Neutrophil (primary cell): ENCODE data around the gene ABCA3.
"Not testable (repeated sequence)": the region's sequence is repeated elsewhere in the genome, so short reads cannot be mapped to it uniquely, and the experiment has no call there.

Experiments used
- H3K27ac ChIP-seq: fragments of 200-600 bp; sonication (generic); 2 replicates; pipeline ENCODE4 v1.5.1; 2016; ENCODE audit warnings: mild to moderate bottlenecking, moderate library complexity
- H3K27me3 ChIP-seq: fragments of 200-600 bp; sonication (generic); 2 replicates; pipeline ENCODE4 v1.6.0; 2016; ENCODE audit warnings: mild to moderate bottlenecking
- H3K36me3 ChIP-seq: fragments of 200-600 bp; sonication (generic); 2 replicates; pipeline ENCODE4 v1.5.1; 2017
- H3K4me1 ChIP-seq, 2 experiments: fragments of 200-600 bp in 1 of 2; sonication (generic) in 1 of 2; 1 replicate in 1 of 2; 2 replicates in 1 of 2; pipeline versions ENCODE4 v1.5.1 to v1.6.1; 2013 to 2016; ENCODE audit warnings: low read depth in 1 of 2, low read length in 1 of 2, mild to moderate bottlenecking in 1 of 2, moderate library complexity in 1 of 2; ENCODE audit not compliant: control insufficient read depth in 1 of 2, insufficient read depth in 1 of 2
- H3K4me3 ChIP-seq, 2 experiments: fragments of 200-600 bp in 1 of 2; sonication (generic) in 1 of 2; 1 replicate in 1 of 2; 2 replicates in 1 of 2; pipeline ENCODE4 v1.5.1; 2013 to 2016; ENCODE audit warnings: low read depth in 1 of 2, low read length in 1 of 2, mild to moderate bottlenecking in 1 of 2, moderate library complexity in 1 of 2
- H3K9me3 ChIP-seq: fragments of 200-600 bp; sonication (generic); 2 replicates; pipeline ENCODE4 v1.5.1; 2016
- CTCF ChIP-seq: fragments of 200-600 bp; sonication (generic); IDR thresholded peaks from 2 replicates; pipeline ENCODE4 v1.5.1; 2016; ENCODE audit warnings: antibody characterized with exemption

ABCA3 gene

GRCh38 chr16:2273484-2273883 lies 67.0 kb downstream of the ABCA3 start:
- no peak overlapping the region for H3K4me3 ChIP-seq
- H3K27me3 ChIP-seq = no peaks in the 10 kb centered on the region
- peaks cover 10 to 12% of the 10 kb centered on the region in 2 experiments for H3K4me1 ChIP-seq
- no peak for TF ChIP-seq CTCF
- no peaks in the 10 kb centered on the region for H3K36me3 ChIP-seq
- H3K9me3 ChIP-seq = no peaks in the 10 kb centered on the region
- H3K27ac ChIP-seq = no peak overlapping the region

GRCh38 chr16:2271848-2272461 lies 68.6 kb downstream of the ABCA3 start:
- peaks cover 14 to 18% of the 10 kb centered on the region in 2 experiments for H3K4me1 ChIP-seq
- H3K27me3 ChIP-seq = no peaks in the 10 kb centered on the region
- H3K9me3 ChIP-seq = no peaks in the 10 kb centered on the region
- H3K36me3 ChIP-seq = no peaks in the 10 kb centered on the region
- no peak overlapping the region for H3K4me3 ChIP-seq
- TF ChIP-seq CTCF = no peak
- H3K27ac ChIP-seq = no peak overlapping the region

- no peak overlapping the region for H3K4me3 ChIP-seq
- H3K27me3 ChIP-seq = no peaks in the 10 kb centered on the region
- no peaks in the 10 kb centered on the region for H3K36me3 ChIP-seq
- H3K27ac ChIP-seq = no peak overlapping the region
- no peaks in the 10 kb centered on the region for H3K9me3 ChIP-seq
- TF ChIP-seq CTCF = no peak
- H3K4me1 ChIP-seq = peaks cover 19 to 23% of the 10 kb centered on the region in 2 experiments
Measured at GRCh38 chr16:2270588-2271470, 69.7 kb downstream of the ABCA3 start.

- H3K27me3 ChIP-seq = no peaks in the 10 kb centered on the region
- no peak for TF ChIP-seq CTCF
- H3K27ac ChIP-seq = no peak overlapping the region
- peaks cover 19 to 23% of the 10 kb centered on the region in 2 experiments for H3K4me1 ChIP-seq
- no peaks in the 10 kb centered on the region for H3K36me3 ChIP-seq
- no peaks in the 10 kb centered on the region for H3K9me3 ChIP-seq
- no peak overlapping the region for H3K4me3 ChIP-seq
Measured at GRCh38 chr16:2270070-2270462, 70.5 kb downstream of the ABCA3 start.

GRCh38 chr16:2267913-2268666 lies 72.4 kb downstream of the ABCA3 start, which contains the start of gene RNPS1:
Gene RNPS1, minus strand, starts transcription at chr16:2268126. Its CDS starts 3,483 bp downstream, at chr16:2264643.
- Histone ChIP-seq H3K27me3 (no peaks in the 10 kb centered on the region), H3K9me3 (no peaks in the 10 kb centered on the region), H3K27ac (peak within 1 kb of the TSS; percentile 96), H3K4me3 (peak within 1 kb of the TSS; percentile 91 to 99), H3K4me1 (peaks cover 19 to 23% of the 10 kb centered on the region in 2 experiments), H3K36me3 (peaks cover 11% of the 10 kb centered on the region)
- TF ChIP-seq CTCF = no peak

- H3K27me3 ChIP-seq, H3K9me3 ChIP-seq: not testable (repeated sequence)
- peak overlapping the region; percentile 96 for H3K27ac ChIP-seq
- peaks cover 16% of the 10 kb centered on the region for H3K36me3 ChIP-seq
- peak overlapping the region; percentile 91 to 99 for H3K4me3 ChIP-seq
- H3K4me1 ChIP-seq = peaks cover 19 to 23% of the 10 kb centered on the region in 2 experiments
Measured at GRCh38 chr16:2267505-2267912, 73.0 kb downstream of the ABCA3 start.

GRCh38 chr16:2266887-2267286 lies 73.6 kb downstream of the ABCA3 start:
- H3K36me3 ChIP-seq = peaks cover 23% of the 10 kb centered on the region
- H3K4me3 ChIP-seq = peak overlapping the region; percentile 91 to 99
- H3K4me1 ChIP-seq = peaks cover 19 to 23% of the 10 kb centered on the region in 2 experiments
- H3K9me3 ChIP-seq, H3K27me3 ChIP-seq: not testable (repeated sequence)
- peak overlapping the region; percentile 96 for H3K27ac ChIP-seq

- Histone ChIP-seq H3K4me1 (peaks cover 9 to 11% of the 10 kb centered on the region in 2 experiments), H3K36me3 (peaks cover 55% of the 10 kb centered on the region)
- not testable (repeated sequence) for H3K4me3 ChIP-seq, H3K9me3 ChIP-seq, H3K27ac ChIP-seq, H3K27me3 ChIP-seq
Measured at GRCh38 chr16:2263026-2263425, 77.5 kb downstream of the ABCA3 start.
